ENCODE data around the gene BCL2L14.

BCL2L14 gene

GRCh38 chr12:12070674-12071656, at the start of gene BCL2L14:
Gene BCL2L14 (plus strand): TSS chr12:12070939. CDS start chr12:12079306, 8,367 bp downstream.
- DNase-seq, result no peak
- intact Hi-C loops (cut with DNase I), result no loop called here

- DNase-seq, result no peak
- intact Hi-C loops (cut with DNase I), result no loop called here
Measured at GRCh38 chr12:12022306-12022936, 48.3 kb upstream of the BCL2L14 start.

- DNase-seq, result no peak
- intact Hi-C loops (cut with DNase I), result no loop called here
Measured at GRCh38 chr12:12023456-12023855, 47.3 kb upstream of the BCL2L14 start.

GRCh38 chr12:12024911-12025682, 45.6 kb upstream of the BCL2L14 start:
- intact Hi-C loops (cut with DNase I), result no loop called here
- no peak for DNase-seq

- no peak for DNase-seq
- intact Hi-C loops (cut with DNase I), result no loop called here
Measured at GRCh38 chr12:12025799-12026386, 44.8 kb upstream of the BCL2L14 start.

- intact Hi-C loops (cut with DNase I), result no loop called here
- DNase-seq, result no peak
Measured at GRCh38 chr12:12028668-12029402, 41.9 kb upstream of the BCL2L14 start.

- no peak for DNase-seq
Measured at GRCh38 chr12:12029653-12030052, 41.1 kb upstream of the BCL2L14 start.

GRCh38 chr12:12032260-12032791, 38.4 kb upstream of the BCL2L14 start:
- intact Hi-C loops (cut with DNase I), result loop anchor here (2.0 kb wide), 1 partner anchor 410 kb away; no protein-coding TSS in a partner anchor
- peak in 2 of 10 donors; percentile 69 to 84 for DNase-seq

More at GRCh38 chr12:12029653-12030052, 41.1 kb upstream of the BCL2L14 start:
- intact Hi-C loops (cut with DNase I), result no loop called here

GRCh38 chr12:12032851-12033797, 37.6 kb upstream of the BCL2L14 start:
- DNase-seq, result peak; percentile 56 to 97 (median 84)
- intact Hi-C loops (cut with DNase I), result loop anchor here (1.0 to 2.0 kb wide), 2 partner anchors 410 to 452 kb away; no protein-coding TSS in a partner anchor

- intact Hi-C loops (cut with DNase I), result loop anchor here (1.0 to 2.0 kb wide), 2 partner anchors 411 to 453 kb away; no protein-coding TSS in a partner anchor
- DNase-seq, result no peak
Measured at GRCh38 chr12:12033824-12034223, 36.9 kb upstream of the BCL2L14 start.

- no peak for DNase-seq
- intact Hi-C loops (cut with DNase I), result no loop called here
Measured at GRCh38 chr12:12034344-12034743, 36.4 kb upstream of the BCL2L14 start.

- intact Hi-C loops (cut with DNase I), result no loop called here
- DNase-seq, result no peak
Measured at GRCh38 chr12:12035229-12035628, 35.5 kb upstream of the BCL2L14 start.

GRCh38 chr12:12036901-12037300, 33.8 kb upstream of the BCL2L14 start:
- intact Hi-C loops (cut with DNase I), result no loop called here
- no peak for DNase-seq

- intact Hi-C loops (cut with DNase I), result no loop called here
- no peak for DNase-seq
Measured at GRCh38 chr12:12039897-12040296, 30.8 kb upstream of the BCL2L14 start.

GRCh38 chr12:12046401-12046800, 24.3 kb upstream of the BCL2L14 start:
- DNase-seq, result no peak
- intact Hi-C loops (cut with DNase I), result no loop called here

- no peak for DNase-seq
- intact Hi-C loops (cut with DNase I), result no loop called here
Measured at GRCh38 chr12:12047682-12048081, 23.1 kb upstream of the BCL2L14 start.

GRCh38 chr12:12048266-12048665, 22.5 kb upstream of the BCL2L14 start:
- DNase-seq, result no peak
- intact Hi-C loops (cut with DNase I), result no loop called here

GRCh38 chr12:12048714-12049113, 22.0 kb upstream of the BCL2L14 start:
- no peak for DNase-seq
- intact Hi-C loops (cut with DNase I), result no loop called here
